Loucy (cell line): ENCODE results near the gene TET2.

Experiments used
- H2AFZ ChIP-seq: fragments of 200-600 bp; sonication (generic); 2 replicates; pipeline ENCODE4 v1.6.0; 2016; ENCODE audit warnings: antibody characterized with exemption, mild to moderate bottlenecking, low read length, moderate library complexity
- H3F3A ChIP-seq: fragments of 200-600 bp; 2 replicates; pipeline ENCODE4 v1.6.0; 2016; ENCODE audit warnings: antibody characterized with exemption, low read depth, mild to moderate bottlenecking
- H3K27me3 ChIP-seq: fragments of 200-600 bp; sonication (generic); 2 replicates; pipeline ENCODE4 v1.6.1; 2014; ENCODE audit warnings: low read length, mild to moderate bottlenecking; ENCODE audit not compliant: insufficient read depth, poor library complexity, severe bottlenecking
- H3K36me3 ChIP-seq: fragments of 200-600 bp; sonication (generic); 2 replicates; pipeline ENCODE4 v1.6.1; 2016; ENCODE audit warnings: low read length; ENCODE audit not compliant: insufficient read depth
- H3K4me1 ChIP-seq: fragments of 200-600 bp; sonication (generic); 2 replicates; pipeline ENCODE4 v1.5.1; 2014; ENCODE audit warnings: low read length, mild to moderate bottlenecking; ENCODE audit not compliant: insufficient read depth, poor library complexity, severe bottlenecking
- H3K4me2 ChIP-seq: fragments of 200-600 bp; sonication (generic); 2 replicates; pipeline ENCODE4 v1.6.0; 2014; ENCODE audit warnings: antibody characterized with exemption, low read length, low read depth, mild to moderate bottlenecking; ENCODE audit not compliant: poor library complexity, severe bottlenecking
- H3K4me3 ChIP-seq: fragments of 200-600 bp; sonication (generic); 2 replicates; pipeline ENCODE4 v1.5.1; 2014; ENCODE audit warnings: low read length, mild to moderate bottlenecking, mixed read lengths; ENCODE audit not compliant: poor library complexity, severe bottlenecking
- H3K79me2 ChIP-seq: fragments of 200-600 bp; sonication (generic); 2 replicates; pipeline ENCODE4 v1.6.1; 2014; ENCODE audit warnings: low read length; ENCODE audit not compliant: insufficient read depth
- H3K9ac ChIP-seq: fragments of 200-600 bp; sonication (generic); 2 replicates; pipeline ENCODE4 v1.6.0; 2014; ENCODE audit warnings: mild to moderate bottlenecking, low read depth, low read length, moderate library complexity; ENCODE audit not compliant: poor library complexity, severe bottlenecking
- H3K9me2 ChIP-seq: fragments of 200-600 bp; sonication (generic); replicated peaks from 2 replicates; pipeline ENCODE4 v1.6.1; 2016; ENCODE audit warnings: low read depth, low read length, mixed read lengths
- H3K9me3 ChIP-seq: fragments of 200-600 bp; sonication (generic); 2 replicates; pipeline ENCODE4 v1.6.1; 2014; ENCODE audit warnings: mild to moderate bottlenecking, antibody characterized with exemption, low read length, low read depth; ENCODE audit not compliant: insufficient read depth
- H4K20me1 ChIP-seq: fragments of 200-600 bp; sonication (generic); 2 replicates; pipeline ENCODE4 v1.6.0; 2014; ENCODE audit warnings: antibody characterized with exemption, low read length, mild to moderate bottlenecking; ENCODE audit not compliant: insufficient read depth, poor library complexity, severe bottlenecking
- CTCF ChIP-seq: fragments of 200-600 bp; sonication (generic); conservative IDR thresholded peaks from 2 replicates; pipeline ENCODE4 v1.5.1; 2014; ENCODE audit warnings: mild to moderate bottlenecking, antibody characterized with exemption, low read length
- EZH2phosphoT487 ChIP-seq: fragments of 200-600 bp; IDR thresholded peaks from 2 replicates; pipeline ENCODE4 v1.6.1; 2018; ENCODE audit warnings: antibody characterized with exemption, mild to moderate bottlenecking, moderate library complexity, borderline replicate concordance

The TET2 gene

DNA sequence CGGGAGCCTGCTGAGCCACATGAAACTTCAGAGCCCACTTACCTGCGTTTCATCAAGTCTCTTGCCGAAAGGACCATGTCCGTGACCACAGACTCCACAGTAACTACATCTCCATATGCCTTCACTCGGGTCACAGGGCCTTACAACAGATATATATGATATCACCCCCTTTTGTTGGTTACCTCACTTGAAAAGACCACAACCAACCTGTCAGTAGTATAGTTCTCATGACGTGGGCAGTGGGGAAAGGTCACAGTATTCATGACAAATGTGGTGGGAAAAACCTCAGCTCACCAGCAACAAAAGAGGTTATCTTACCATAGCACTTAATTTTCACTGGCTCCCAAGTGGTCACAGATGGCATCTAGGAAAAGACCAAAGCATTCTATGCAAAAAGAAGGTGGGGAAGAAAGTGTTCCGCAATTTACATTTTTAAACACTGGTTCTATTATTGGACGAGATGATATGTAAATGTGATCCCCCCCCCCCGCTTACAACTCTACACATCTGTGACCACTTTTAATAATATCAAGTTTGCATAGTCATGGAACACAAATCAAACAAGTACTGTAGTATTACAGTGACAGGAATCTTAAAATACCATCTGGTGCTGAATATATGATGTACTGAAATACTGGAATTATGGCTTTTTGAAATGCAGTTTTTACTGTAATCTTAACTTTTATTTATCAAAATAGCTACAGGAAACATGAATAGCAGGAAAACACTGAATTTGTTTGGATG is 129.9 kb downstream of the TET2 start:
- Histone ChIP-seq H3F3A (no peaks in the 10 kb centered on the region), H3K9ac (no peak overlapping the region), H3K4me2 (no peak overlapping the region), H3K27me3 (no peaks in the 10 kb centered on the region), H3K4me3 (no peak overlapping the region), H3K79me2 (no peaks in the 10 kb centered on the region), H2AFZ (no peak overlapping the region), H3K9me3 (no peaks in the 10 kb centered on the region), H3K9me2 (no peaks in the 10 kb centered on the region), H3K36me3 (no peaks in the 10 kb centered on the region), H3K4me1 (peaks cover 25% of the 10 kb centered on the region), H4K20me1 (no peaks in the 10 kb centered on the region)
- TF ChIP-seq CTCF (no peak), EZH2phosphoT487 (no peak)

GRCh38 chr4:105277702-105278101 is 131.0 kb downstream of the TET2 start:
- Histone ChIP-seq H3K79me2 (no peaks in the 10 kb centered on the region), H3K9me2 (no peaks in the 10 kb centered on the region), H3K4me1 (peaks cover 25% of the 10 kb centered on the region), H3K9me3 (no peaks in the 10 kb centered on the region), H3K4me3 (no peak overlapping the region), H3K4me2 (peak overlapping the region; percentile 10), H3K9ac (no peak overlapping the region), H3F3A (no peaks in the 10 kb centered on the region), H3K36me3 (no peaks in the 10 kb centered on the region), H2AFZ (peak overlapping the region; percentile 28), H3K27me3 (no peaks in the 10 kb centered on the region), H4K20me1 (no peaks in the 10 kb centered on the region)
- TF ChIP-seq EZH2phosphoT487, result no peak
- TF ChIP-seq CTCF, result no peak

DNA sequence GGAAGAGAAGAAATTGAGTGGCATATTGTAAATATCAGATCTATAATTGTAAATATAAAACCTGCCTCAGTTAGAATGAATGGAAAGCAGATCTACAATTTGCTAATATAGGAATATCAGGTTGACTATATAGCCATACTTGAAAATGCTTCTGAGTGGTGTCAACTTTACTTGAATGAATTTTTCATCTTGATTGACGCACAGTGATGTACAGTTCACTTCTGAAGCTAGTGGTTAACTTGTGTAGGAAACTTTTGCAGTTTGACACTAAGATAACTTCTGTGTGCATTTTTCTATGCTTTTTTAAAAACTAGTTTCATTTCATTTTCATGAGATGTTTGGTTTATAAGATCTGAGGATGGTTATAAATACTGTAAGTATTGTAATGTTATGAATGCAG is 132.6 kb downstream of the TET2 start:
- Histone ChIP-seq H3K9me3 (no peaks in the 10 kb centered on the region), H3K9me2 (no peaks in the 10 kb centered on the region), H3F3A (no peaks in the 10 kb centered on the region), H3K36me3 (no peaks in the 10 kb centered on the region), H3K79me2 (no peaks in the 10 kb centered on the region), H4K20me1 (no peaks in the 10 kb centered on the region), H3K27me3 (no peaks in the 10 kb centered on the region), H2AFZ (peak overlapping the region; percentile 84; the same call in 1 of the 2 replicates), H3K4me3 (no peak overlapping the region), H3K4me2 (no peak overlapping the region), H3K4me1 (peaks cover 17% of the 10 kb centered on the region), H3K9ac (no peak overlapping the region)
- TF ChIP-seq EZH2phosphoT487, result no peak
- no peak for TF ChIP-seq CTCF
